IMR-90 (cell line): ENCODE results near the gene KLHDC7B.

Experiments used
- CHD1 ChIP-seq: IDR thresholded peaks from 2 replicates; pipeline ENCODE4 v1.6.1; 2012; ENCODE audit warnings: low read depth, low read length, improper control_type of control experiment
- CTCF ChIP-seq: conservative IDR thresholded peaks from 2 replicates; pipeline ENCODE4 v1.5.1; 2012; ENCODE audit warnings: mild to moderate bottlenecking, low read depth, low read length, improper control_type of control experiment
- MAFK ChIP-seq: IDR thresholded peaks from 2 replicates; pipeline ENCODE4 v1.6.1; 2012; ENCODE audit warnings: low read depth, low read length, improper control_type of control experiment
- NFE2L2 ChIP-seq: fragments of 150-350 bp; IDR thresholded peaks from 2 replicates; pipeline ENCODE4 v1.6.1; 2016; ENCODE audit warnings: low read depth, mild to moderate bottlenecking, low read length
- POLR2A ChIP-seq: IDR thresholded peaks from 2 replicates; pipeline ENCODE4 v1.6.1; 2012; ENCODE audit warnings: mild to moderate bottlenecking, low read depth, low read length

DNA sequence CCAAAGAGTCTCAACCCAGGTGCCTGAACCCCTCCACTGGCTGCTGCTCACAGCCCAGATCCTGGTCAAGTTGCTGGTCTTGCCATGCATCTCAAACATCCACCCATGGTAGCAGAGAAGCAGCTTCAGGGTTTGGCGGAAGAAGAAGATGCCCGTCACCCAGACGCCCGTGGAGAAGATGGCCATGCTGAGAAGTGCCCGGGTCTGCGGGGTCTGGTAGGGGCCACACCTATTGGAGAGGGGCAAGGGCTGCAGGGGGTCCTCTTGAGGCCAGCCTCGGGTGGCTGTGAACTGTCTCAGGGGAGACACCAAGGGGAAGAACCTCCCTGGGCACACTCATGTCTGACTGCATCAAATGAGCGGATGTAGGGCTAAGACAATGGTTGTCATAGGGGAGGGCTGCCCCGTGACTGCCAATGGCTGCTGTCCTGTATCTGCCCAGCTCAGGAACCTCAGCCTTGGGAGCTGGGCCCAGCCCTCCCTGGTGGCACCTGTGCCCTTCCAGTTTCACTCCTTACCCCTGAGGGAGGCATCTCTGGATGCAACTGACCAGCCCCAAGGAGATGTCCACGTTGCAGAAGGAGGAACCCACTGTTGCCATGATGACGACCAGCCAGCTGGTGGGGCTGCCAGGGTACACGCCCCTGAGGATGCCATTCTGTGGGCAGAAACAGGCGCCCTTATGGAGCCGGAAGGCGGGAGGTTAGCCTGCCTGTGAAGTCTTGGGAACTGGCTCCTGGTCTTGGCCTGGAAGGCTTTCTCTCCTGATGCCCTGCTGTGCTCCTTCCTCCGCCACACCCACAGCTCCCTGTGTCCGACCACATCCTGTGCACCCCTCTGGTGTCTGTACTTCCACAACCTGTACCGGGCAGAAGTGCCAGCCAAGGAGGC is 31.4 kb downstream of the KLHDC7B start:
- TF ChIP-seq CHD1: no peak
- TF ChIP-seq POLR2A: no peak
- TF ChIP-seq CTCF: no peak
- TF ChIP-seq MAFK: no peak
- TF ChIP-seq NFE2L2: no peak
